Activated CD8-positive, alpha-beta T cell treated with anti-CD3 and anti-CD28 coated beads for 36 hours (primary cell): ENCODE measurements around the gene SLX4IP. TPM values are rescaled to one million over a fixed set of nuclear protein-coding genes. Genes with fewer than 3 reads are reported as not detected.

Experiments
- ATAC-seq: fragments of 200-7000 bp; cut with Tn5 transposase; one replicate; pipeline ENCODE4 v1.10.0; 2021; ENCODE audit warnings: mild to moderate bottlenecking, moderate library complexity
- CTCF ChIA-PET: fragments of 350-600 bp; sonication (Branson Sonifier 250); formaldehyde crosslinking; loops from one replicate; lab custom pipeline; 2021; ENCODE audit warnings: antibody characterized with exemption; lab: Charles Lee
- POLR2A ChIA-PET: fragments of 350-600 bp; sonication (Branson Sonifier 250); formaldehyde crosslinking; loops from one replicate; lab custom pipeline; 2021; ENCODE audit warnings: antibody characterized with exemption; lab: Charles Lee
- DNase-seq: peaks from one replicate; pipeline ENCODE4 v3.0.0-alpha.2; 2020
- H3K27ac Mint-ChIP-seq: one replicate; pipeline ENCODE4 v1.8.0; 2021; ENCODE audit warnings: mild to moderate bottlenecking, mixed read lengths
- H3K27me3 Mint-ChIP-seq: one replicate; pipeline ENCODE4 v1.8.0; 2021; ENCODE audit warnings: mixed read lengths
- H3K36me3 Mint-ChIP-seq: one replicate; pipeline ENCODE4 v1.8.0; 2021; ENCODE audit warnings: low read depth, mixed read lengths
- H3K4me1 Mint-ChIP-seq: one replicate; pipeline ENCODE4 v1.8.0; 2021; ENCODE audit warnings: low read depth, mixed read lengths
- H3K4me3 Mint-ChIP-seq: one replicate; pipeline ENCODE4 v1.8.0; 2021; ENCODE audit warnings: mild to moderate bottlenecking, moderate library complexity, mixed read lengths
- H3K9me3 Mint-ChIP-seq: one replicate; pipeline ENCODE4 v1.8.0; 2021; ENCODE audit warnings: mixed read lengths
- intact Hi-C: fragments of 100-400 bp; cut with micrococcal nuclease; formaldehyde crosslinking; loops from one replicate; pipeline ENCODE4 v1.10.0; 2022
- total RNA-seq, 2 experiments: library from RNA; stranded (reverse); gene quantifications; one replicate each; pipeline ENCODE4 v1.2.3, GENCODE V29; 2021
- TF ChIP-seq, protein P1 (sequence below): fragments of 200-600 bp; IDR thresholded peaks from one replicate; pipeline ENCODE4 v1.8.0; 2022; ENCODE audit warnings: antibody characterized with exemption, mild to moderate bottlenecking

Gene SLX4IP
- total RNA-seq, 2 experiments from 2014 or later, result 6.5 to 7.3 TPM

GRCh38 chr20:10658876-10659632 is 223.9 kb downstream of the SLX4IP start:
- Mint-ChIP-seq H3K36me3 (no peaks in the 10 kb centered on the region), H3K4me3 (no peak overlapping the region), H3K4me1 (no peaks in the 10 kb centered on the region), H3K27ac (no peak overlapping the region), H3K27me3 (peaks cover 23% of the 10 kb centered on the region), H3K9me3 (no peaks in the 10 kb centered on the region)
- DNase-seq (no peak), ATAC-seq (no peak)
- TF ChIP-seq, protein P1, sequence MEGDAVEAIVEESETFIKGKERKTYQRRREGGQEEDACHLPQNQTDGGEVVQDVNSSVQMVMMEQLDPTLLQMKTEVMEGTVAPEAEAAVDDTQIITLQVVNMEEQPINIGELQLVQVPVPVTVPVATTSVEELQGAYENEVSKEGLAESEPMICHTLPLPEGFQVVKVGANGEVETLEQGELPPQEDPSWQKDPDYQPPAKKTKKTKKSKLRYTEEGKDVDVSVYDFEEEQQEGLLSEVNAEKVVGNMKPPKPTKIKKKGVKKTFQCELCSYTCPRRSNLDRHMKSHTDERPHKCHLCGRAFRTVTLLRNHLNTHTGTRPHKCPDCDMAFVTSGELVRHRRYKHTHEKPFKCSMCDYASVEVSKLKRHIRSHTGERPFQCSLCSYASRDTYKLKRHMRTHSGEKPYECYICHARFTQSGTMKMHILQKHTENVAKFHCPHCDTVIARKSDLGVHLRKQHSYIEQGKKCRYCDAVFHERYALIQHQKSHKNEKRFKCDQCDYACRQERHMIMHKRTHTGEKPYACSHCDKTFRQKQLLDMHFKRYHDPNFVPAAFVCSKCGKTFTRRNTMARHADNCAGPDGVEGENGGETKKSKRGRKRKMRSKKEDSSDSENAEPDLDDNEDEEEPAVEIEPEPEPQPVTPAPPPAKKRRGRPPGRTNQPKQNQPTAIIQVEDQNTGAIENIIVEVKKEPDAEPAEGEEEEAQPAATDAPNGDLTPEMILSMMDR, result no peak
- intact Hi-C loops, result no loop called here
- ChIA-PET CTCF (no interaction called here), POLR2A (no interaction called here)

DNA sequence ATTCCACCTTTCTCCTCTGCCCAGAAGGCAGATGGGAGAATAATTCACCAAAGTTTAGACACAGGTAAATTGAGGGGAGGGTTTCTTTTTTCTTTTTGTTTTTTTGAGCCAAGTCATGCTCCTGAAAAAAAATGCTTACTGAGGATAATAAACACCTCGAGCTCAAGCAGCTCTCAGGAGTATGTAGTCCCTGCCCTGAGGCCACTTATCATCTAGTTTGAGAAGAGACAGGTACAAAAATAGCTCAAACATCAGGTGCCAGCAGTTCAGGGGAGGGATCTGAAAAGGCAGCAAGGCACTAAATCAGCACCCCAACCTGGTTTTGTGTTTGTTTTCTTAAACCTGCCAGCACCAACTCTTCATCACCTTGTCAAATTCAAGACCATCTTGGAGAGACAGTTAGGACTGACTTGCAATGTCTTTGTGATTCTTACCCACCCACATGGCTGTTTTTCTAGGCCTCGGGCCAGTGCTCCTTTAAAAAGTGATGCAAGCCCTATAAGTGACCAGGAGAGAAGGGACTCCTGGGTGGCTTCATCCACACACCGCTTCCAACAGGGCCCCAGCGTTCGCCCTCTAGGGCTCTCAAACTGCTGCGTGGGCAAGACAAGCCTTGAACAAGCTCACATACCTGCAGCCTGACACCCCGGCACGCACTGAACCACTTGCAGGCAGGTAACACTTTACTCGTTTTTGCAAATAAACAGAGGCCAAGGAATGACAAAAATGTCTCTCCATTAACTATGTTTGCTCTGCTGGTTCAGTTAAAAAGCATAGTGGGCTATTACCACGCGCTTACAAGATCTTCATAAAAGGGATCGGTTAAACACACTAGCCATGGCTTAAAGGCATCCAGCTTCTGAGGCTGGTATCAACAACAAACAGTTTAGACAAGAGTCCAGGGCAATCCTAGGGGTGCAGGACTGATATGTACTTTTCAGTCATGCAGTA is 224.8 kb downstream of the SLX4IP start:
- DNase-seq, result no peak
- H3K9me3 Mint-ChIP-seq, result no peaks in the 10 kb centered on the region
- intact Hi-C loops, result no loop called here
- H3K27me3 Mint-ChIP-seq, result peaks cover 21% of the 10 kb centered on the region
- TF ChIP-seq, protein P1, result no peak
- ChIA-PET POLR2A (no interaction called here), CTCF (interaction anchor here (1.2 kb wide), 1 partner anchor 15 kb away, joined by 3 read pairs; no protein-coding TSS in a partner anchor)
- no peak overlapping the region for H3K4me3 Mint-ChIP-seq
- H3K36me3 Mint-ChIP-seq, result no peaks in the 10 kb centered on the region
- no peaks in the 10 kb centered on the region for H3K4me1 Mint-ChIP-seq
- no peak overlapping the region for H3K27ac Mint-ChIP-seq
- no peak for ATAC-seq

GRCh38 chr20:10660661-10661060 is 225.6 kb downstream of the SLX4IP start:
- ATAC-seq, result no peak
- CTCF ChIA-PET, result interaction anchor here (1.2 kb wide), 1 partner anchor 14 kb away, joined by 3 read pairs; no protein-coding TSS in a partner anchor
- no peak overlapping the region for H3K27ac Mint-ChIP-seq
- no peaks in the 10 kb centered on the region for H3K36me3 Mint-ChIP-seq
- no peaks in the 10 kb centered on the region for H3K4me1 Mint-ChIP-seq
- POLR2A ChIA-PET, result no interaction called here
- H3K4me3 Mint-ChIP-seq, result no peak overlapping the region
- H3K9me3 Mint-ChIP-seq, result no peaks in the 10 kb centered on the region
- TF ChIP-seq, protein P1, result no peak
- no peak for DNase-seq
- intact Hi-C loops, result no loop called here
- H3K27me3 Mint-ChIP-seq, result peaks cover 20% of the 10 kb centered on the region

DNA sequence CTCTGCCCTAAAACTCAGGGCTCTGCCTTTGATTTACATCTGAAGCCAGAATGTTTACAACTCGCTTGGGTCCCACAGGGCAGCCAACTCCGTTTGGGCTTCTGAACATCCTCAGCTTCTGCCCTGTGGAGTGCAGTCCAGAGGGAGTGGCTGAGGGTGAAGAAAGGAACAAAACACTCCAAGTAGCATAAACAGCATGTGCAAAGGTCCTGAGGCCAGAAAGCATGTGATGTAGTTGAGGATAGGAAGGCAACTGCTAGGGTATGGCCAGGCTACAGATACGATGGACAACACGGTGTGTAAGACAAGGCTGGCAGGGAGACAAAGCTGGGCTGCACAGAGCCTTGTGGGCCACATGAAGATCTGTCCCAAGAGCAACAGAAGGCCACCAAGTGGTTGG is 226.2 kb downstream of the SLX4IP start:
- no peaks in the 10 kb centered on the region for H3K9me3 Mint-ChIP-seq
- H3K4me3 Mint-ChIP-seq, result no peak overlapping the region
- H3K4me1 Mint-ChIP-seq, result no peaks in the 10 kb centered on the region
- H3K27me3 Mint-ChIP-seq, result peaks cover 20% of the 10 kb centered on the region
- TF ChIP-seq, protein P1, result no peak
- POLR2A ChIA-PET, result no interaction called here
- DNase-seq (no peak), ATAC-seq (no peak)
- CTCF ChIA-PET, result no interaction called here
- H3K36me3 Mint-ChIP-seq, result no peaks in the 10 kb centered on the region
- intact Hi-C loops, result no loop called here
- H3K27ac Mint-ChIP-seq, result no peak overlapping the region
